T-helper 2 cell (primary cell): ENCODE measurements around the gene LOXL1.

ENCODE experiments used
- DNase-seq, 5 experiments: peaks; one replicate each; pipeline versions ENCODE4 v3.0.0 to v3.0.0-alpha.2; 2012 to 2022

The LOXL1 gene

DNA sequence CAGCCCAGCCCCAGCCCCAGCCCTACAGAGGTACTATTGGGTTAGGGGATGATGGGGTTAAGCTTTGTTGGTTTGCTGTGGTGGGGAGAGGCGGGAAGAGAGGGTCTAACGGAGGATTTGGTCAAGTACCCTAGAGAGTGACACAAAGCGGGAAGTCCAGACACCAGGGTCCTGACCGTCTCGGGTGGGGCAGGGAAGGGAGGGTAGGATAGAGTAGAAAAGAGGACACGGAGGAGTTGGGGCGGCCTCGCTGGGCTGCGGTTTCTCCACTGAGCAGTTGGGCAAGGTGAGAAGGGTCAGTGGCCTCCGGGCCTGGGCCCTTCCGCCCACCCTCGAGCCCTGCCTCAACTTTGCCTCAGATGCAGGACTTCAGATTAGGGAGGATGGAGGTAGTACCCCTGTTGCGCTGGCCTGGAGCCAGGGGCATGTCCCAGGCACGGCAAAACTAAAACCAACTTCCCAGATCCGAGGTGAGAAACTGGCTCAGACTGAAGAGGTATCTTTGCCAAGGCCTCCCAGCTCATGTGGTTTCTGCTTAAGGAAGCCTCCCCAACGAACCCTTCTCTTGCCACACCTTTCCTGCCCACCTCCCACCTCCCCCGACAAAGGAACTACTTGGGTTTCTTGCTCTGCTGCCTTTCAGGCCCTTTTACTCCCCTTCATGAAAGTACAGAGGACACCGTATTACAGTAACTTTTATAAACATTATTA, 68.8 kb downstream of the LOXL1 start:
- DNase-seq: peak in 1 of 5 experiments; percentile 38

DNA sequence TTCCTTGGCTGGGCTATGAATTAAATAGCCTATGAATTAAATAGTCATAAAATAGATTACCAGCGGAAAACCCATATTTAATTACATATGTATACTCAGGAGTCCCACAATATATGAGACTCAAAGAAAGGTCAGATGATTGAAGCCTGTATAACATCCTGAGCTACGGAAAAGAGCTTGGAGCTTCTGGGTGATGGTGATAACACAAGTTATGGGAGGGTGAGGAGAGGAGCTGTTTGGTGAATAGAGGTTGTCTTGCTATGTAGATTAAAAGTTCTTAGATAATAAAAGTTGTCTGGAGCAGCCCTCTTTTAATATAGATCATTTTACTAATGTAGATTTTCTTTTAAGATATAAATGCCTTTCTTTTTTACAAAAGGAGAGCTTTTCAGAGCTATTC, 70.0 kb downstream of the LOXL1 start:
- no peak for DNase-seq

DNA sequence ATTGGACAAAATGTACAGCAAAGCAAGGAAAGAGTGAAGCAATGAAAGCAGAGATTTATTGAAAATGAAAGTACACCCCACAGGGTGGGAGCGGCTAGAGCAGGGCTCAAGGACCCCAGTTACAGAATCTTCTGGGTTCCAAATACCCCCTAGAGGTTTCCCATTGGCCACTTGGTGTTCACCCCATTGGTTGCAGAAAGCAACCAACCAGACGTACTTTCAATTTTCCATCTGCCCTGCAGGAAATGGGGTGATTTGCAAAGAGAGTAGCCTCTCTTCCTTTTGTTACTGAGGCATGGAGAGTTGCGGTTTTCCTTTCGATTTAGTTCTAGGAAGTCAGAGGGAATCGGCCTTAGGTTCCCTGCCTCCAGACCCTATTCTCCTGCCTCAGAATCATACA, 70.7 kb downstream of the LOXL1 start:
- DNase-seq: peak in 2 of 5 experiments; percentile 37 to 76

DNA sequence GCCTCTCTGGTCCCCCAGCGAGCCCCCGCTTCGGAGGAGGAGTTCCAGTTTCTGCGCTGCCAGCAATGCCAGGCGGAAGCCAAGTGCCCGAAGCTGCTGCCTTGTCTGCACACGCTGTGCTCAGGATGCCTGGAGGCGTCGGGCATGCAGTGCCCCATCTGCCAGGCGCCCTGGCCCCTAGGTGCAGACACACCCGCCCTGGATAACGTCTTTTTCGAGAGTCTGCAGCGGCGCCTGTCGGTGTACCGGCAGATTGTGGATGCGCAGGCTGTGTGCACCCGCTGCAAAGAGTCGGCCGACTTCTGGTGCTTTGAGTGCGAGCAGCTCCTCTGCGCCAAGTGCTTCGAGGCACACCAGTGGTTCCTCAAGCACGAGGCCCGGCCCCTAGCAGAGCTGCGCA, 71.7 kb downstream of the LOXL1 start:
- DNase-seq: no peak
